Activated T-cell treated with anti-CD3 and anti-CD28 coated beads, Interleukin-2, amount 50 U/mL, for 1 hour (primary cell): Measurements from ENCODE around the gene TAPBPL.
"Not testable (repeated sequence)": the region's sequence is repeated elsewhere in the genome, so short reads cannot be mapped to it uniquely, and the experiment has no call there.

Experiments used
- DNase-seq: peaks from one replicate; pipeline ENCODE4 v3.0.0-alpha.2; 2020

The TAPBPL gene

DNA sequence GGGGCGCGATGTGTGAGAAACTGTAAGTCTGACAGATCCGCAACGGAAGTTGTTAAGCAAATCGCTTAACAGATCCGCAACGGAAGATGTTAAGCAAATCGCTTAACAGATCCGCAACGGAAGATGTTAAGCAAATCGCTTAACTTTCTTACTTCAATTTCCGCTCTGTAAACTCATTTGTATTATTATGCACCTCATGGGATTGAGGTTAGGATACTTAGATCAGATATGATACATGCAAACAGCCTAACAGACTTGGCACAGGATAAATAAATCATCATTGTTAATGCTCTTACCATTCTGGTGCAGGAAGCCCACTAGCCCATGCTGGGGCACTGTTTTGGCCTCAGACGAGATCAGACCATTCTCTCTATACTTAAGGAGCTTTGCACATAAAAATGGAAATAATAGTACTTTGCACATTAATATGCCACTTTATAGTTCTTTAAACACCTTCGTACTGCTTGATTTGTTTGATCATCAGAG is 42.5 kb downstream of the TAPBPL start:
- no peak for DNase-seq

DNA sequence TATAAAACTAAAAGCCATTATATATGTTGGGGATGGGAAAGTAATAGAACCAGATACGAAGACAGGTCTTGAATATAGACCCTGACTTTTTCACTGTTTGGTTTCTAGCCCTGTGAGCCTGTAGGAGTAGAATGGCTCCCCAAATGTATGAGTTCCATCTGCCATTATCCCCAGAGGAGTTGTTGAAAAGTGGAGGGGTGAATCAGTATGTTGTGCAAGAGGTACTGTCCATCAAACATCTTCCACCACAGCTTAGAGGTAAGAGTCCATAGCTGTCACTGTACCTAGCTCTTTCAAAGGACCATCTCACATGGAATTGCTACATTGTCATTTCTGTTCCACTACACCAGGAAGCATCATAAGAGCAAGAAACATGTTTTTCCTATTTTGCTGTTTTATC is 43.1 kb downstream of the TAPBPL start:
- no peak for DNase-seq

DNA sequence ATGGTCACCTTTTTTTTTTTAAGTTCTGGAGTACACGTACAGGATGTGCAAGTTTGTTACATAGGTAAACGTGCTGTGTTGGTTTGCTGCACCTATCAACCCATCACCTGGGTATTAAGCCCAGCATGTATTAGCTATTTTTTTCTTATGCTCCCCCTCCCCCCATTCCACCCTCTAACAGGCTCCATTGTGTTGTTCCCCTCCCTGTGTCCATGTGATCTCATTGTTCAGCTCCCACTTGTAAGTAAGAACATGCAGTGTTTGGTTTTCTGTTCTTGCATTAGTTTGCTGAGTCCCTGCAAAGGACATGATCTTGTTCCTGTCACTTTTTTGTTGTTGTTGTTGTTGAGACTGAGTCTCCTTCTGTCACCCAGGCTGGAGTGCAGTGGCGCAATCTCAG is 45.4 kb downstream of the TAPBPL start:
- not testable (repeated sequence) for DNase-seq

DNA sequence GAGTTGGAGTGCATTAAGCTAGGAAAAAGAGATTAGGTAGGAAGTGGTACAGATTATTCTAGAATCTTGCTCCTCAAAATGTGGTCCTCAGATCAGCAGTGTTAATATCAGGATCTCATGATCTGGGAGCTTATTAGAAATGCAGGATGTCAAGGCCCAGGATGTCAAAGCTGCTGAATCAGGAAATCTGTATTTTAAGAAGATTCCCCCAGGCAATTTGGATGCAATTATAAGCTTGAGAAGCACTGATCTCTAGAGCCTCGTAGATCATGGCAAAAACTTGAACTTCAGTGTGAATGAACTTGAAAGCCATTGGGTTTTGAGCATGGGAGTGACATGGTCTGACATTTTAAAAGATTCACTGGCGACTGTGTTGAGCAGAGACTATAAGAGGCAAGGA is 48.6 kb downstream of the TAPBPL start:
- DNase-seq = no peak

DNA sequence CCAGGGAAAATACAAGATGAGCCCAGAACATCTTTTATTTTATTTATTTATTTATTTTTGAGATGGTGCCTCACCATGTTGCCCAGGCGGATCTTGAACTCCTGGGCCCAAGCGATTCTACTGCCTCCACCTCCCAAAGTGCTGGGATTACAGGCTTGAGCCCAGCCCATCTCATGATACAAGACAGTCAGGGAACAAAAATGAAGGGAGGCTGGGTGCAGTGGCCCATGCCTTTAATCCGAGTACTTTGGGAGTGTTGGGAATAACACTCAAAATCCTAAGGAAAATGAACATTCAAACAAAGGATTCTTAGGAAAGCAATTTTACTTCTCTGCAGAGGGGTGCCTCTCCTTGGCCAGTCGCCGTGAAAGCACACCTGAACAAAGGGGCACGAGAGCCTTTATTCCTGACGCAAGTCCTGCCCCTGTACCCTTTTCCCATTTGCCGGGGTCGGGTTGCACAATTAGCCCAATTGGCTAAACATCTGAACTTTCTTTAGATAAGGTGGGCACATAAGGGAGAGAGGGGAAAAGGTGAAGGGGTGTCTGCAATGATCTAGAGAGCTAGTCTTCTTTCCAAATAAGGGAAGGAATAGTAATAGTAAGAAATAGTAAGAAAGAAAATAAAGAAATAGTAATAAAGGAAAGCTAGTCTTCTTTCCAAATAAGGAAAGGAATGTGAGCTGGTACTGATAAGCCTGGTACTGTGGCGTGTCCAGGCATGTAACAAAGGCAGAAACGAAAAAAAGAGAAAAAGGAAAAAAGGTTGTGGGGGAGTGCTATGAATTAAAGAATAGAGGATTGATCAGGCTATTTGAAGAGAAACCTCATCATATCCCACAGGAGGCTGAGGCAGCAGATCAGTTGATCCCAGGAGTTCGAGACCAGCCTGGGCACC is 55.5 kb downstream of the TAPBPL start:
- DNase-seq = no peak

DNA sequence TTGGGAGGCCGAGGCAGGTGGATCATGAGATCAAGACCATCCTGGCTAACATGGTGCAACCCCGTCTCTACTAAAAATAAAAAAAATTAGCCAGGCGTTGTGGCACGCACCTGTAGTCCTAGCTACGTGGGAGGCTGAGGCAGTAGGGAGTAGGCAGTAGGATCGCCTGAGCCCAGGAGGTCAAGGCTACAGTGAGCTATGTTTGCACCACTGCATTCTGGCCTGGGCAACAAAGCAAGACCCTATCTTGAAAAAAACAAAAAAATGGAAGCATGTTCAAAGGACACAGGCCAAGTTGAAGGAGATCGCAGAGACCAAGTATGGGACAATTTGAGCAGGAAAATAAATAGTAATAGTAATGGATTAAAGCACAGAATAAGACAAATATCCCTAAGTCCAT is 56.2 kb downstream of the TAPBPL start:
- DNase-seq = no peak
